ENCODE measurements around the gene FIBCD1. TPM values are rescaled to one million over a fixed set of nuclear protein-coding genes. Genes with fewer than 3 reads are reported as not detected.

Gene FIBCD1
- total and polyA plus RNA-seq, 9 of the 15 experiments (the other 6 are each of a cell fraction or from before 2014, with no cell fraction given), result 0.53 to 1.2 (median 0.95) TPM; not detected in 4

DNA sequence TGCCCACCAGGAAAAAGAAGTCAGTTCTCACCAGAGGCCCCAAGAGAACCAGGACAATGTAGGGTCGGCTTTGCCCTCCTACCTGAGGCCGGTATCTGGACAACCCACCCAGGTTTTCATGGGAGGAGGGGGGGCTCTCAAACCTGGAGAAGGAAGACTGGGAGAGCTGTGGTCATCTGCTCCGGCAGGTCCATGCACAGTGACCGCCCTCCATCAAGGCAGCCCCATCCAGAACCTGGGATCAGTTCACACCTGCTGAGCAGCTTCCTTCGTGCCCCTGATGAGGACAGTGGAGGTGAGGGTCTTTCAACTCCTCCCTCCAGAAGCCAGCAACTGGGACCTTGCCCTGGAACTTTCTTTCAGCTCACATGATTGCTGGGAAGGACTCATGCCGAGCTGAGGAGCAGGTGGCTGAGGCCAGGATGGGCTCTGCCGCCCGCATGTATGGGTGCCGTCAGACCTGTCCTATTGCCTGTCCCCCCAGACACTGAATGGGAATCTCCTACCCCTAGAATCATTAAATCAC lies 20.8 kb upstream of the FIBCD1 start:
- H4K20me1 ChIP-seq (replicated peaks; ENCODE audit: control insufficient read depth, insufficient read depth, low read length), result no peaks in the 10 kb centered on the region
- intact Hi-C loops (cut with micrococcal nuclease) (no loop called here), in situ Hi-C loops (cut with MboI) (no loop called here)
- CTCF ChIA-PET (ENCODE audit: low intra/inter-chr PET ratio), result no interaction called here
- peaks cover 0 to 9% of the 10 kb centered on the region in 2 experiments; a peak in 1 of 5 replicates for H3K4me1 ChIP-seq (replicated peaks in 1 of 2; ENCODE audit: control insufficient read depth in 2 of 2, insufficient read depth in 2 of 2, low read length in 2 of 2)
- no peak overlapping the region for H2AFZ ChIP-seq (ENCODE audit: low read depth, low read length)
- peaks cover 38 to 51% of the 10 kb centered on the region in 2 experiments for H3K27me3 ChIP-seq (ENCODE audit: control insufficient read depth in 2 of 2, insufficient read depth in 2 of 2, low read length in 2 of 2)
- no peak overlapping the region for H3K4me3 ChIP-seq
- FAIRE-seq (no peak), ATAC-seq (no peak), DNase-seq (ENCODE audit: extremely low read depth in 1 of 4, low spot score in 3 of 4) (peak in 3 of 4 experiments; percentile 58 to 61 (median 58))
- BruUV-seq (replicated peaks), result no TSS peak
- no peaks in the 10 kb centered on the region for H3K79me2 ChIP-seq (ENCODE audit: control insufficient read depth, insufficient read depth, low read length)
- no peak overlapping the region for H3K9ac ChIP-seq (ENCODE audit: insufficient read depth in 1 of 2, low read depth in 2 of 2, low read length in 2 of 2)
- POLR2A ChIA-PET, result interaction anchor here (0.6 to 2.0 kb wide), 10 partner anchors 8 to 348 kb away, joined by 3 to 6 read pairs (median 3); no protein-coding TSS in a partner anchor
- 3% methylated on average over 9 of the region's 9 CpGs for WGBS (ENCODE audit: insufficient coverage, low coverage, missing lambda C conversion rate)
- TF ChIP-seq BCL6 (CRISPR knock-in tag; IDR thresholded peaks at IDR 0.05) (no peak), KAT7 (CRISPR knock-in tag; IDR thresholded peaks at IDR 0.05; ENCODE audit: borderline replicate concordance) (no peak), USF2 (CRISPR knock-in tag; IDR thresholded peaks at IDR 0.05) (no peak), LCOR (CRISPR knock-in tag; IDR thresholded peaks at IDR 0.05) (no peak), FOXK2 (conservative IDR thresholded peaks at IDR 0.05 in 1 of 2, IDR thresholded peaks at IDR 0.05 in 1 of 2; ENCODE audit: low read depth in 2 of 2) (no peak), ZNF445 (CRISPR knock-in tag; IDR thresholded peaks at IDR 0.05; ENCODE audit: low read depth) (no peak), TAF1 (IDR thresholded peaks at IDR 0.05; ENCODE audit: control insufficient read depth, extremely low read depth, insufficient read depth, low read length, severe bottlenecking) (no peak), POLR2AphosphoS2 (IDR thresholded peaks at IDR 0.05; ENCODE audit: low read length) (no peak), TFAM (CRISPR knock-in tag; conservative IDR thresholded peaks at IDR 0.05) (no peak)
- H3K4me2 ChIP-seq (ENCODE audit: insufficient read depth, low read length), result no peak overlapping the region
- H3K27ac ChIP-seq (ENCODE audit: extremely low read depth, low read depth, low read length), result no peak overlapping the region
- H3K9me3 ChIP-seq (replicated peaks; ENCODE audit: control insufficient read depth, insufficient read depth, low read depth, low read length), result peaks cover 24% of the 10 kb centered on the region
- no peaks in the 10 kb centered on the region for H3K36me3 ChIP-seq (ENCODE audit: control insufficient read depth, insufficient read depth, low read length)
- H3K9me1 ChIP-seq (ENCODE audit: control insufficient read depth, insufficient read depth, low read length), result no peaks in the 10 kb centered on the region

Data from K562 (cell line).